ENCODE data around the gene JMJD1C.

The JMJD1C gene

GRCh38 chr10:63143987-63144386, 321.8 kb downstream of the JMJD1C start (continued):
- TF ChIP-seq PATZ1 (tag by site-specific recombination; IDR thresholded peaks at IDR 0.05) (no peak), PRDM1 (tag by site-specific recombination; IDR thresholded peaks at IDR 0.05) (no peak), ZSCAN16 (tag by site-specific recombination; IDR thresholded peaks at IDR 0.05) (no peak)
- TF ChIP-seq, protein P1, sequence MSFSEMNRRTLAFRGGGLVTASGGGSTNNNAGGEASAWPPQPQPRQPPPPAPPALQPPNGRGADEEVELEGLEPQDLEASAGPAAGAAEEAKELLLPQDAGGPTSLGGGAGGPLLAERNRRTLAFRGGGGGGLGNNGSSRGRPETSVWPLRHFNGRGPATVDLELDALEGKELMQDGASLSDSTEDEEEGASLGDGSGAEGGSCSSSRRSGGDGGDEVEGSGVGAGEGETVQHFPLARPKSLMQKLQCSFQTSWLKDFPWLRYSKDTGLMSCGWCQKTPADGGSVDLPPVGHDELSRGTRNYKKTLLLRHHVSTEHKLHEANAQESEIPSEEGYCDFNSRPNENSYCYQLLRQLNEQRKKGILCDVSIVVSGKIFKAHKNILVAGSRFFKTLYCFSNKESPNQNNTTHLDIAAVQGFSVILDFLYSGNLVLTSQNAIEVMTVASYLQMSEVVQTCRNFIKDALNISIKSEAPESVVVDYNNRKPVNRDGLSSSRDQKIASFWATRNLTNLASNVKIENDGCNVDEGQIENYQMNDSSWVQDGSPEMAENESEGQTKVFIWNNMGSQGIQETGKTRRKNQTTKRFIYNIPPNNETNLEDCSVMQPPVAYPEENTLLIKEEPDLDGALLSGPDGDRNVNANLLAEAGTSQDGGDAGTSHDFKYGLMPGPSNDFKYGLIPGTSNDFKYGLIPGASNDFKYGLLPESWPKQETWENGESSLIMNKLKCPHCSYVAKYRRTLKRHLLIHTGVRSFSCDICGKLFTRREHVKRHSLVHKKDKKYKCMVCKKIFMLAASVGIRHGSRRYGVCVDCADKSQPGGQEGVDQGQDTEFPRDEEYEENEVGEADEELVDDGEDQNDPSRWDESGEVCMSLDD (tag by site-specific recombination; IDR thresholded peaks at IDR 0.05) = no peak

GRCh38 chr10:63142136-63142535, 323.6 kb downstream of the JMJD1C start:
- ChIA-PET CTCF (no interaction called here), POLR2A (interaction anchor here (0.6 kb wide), 1 partner anchor 581 kb away, joined by 6 read pairs; no protein-coding TSS in a partner anchor)
- Histone ChIP-seq H3K9me3 (ENCODE audit: control insufficient read depth, insufficient read depth, low read depth, low read length) (no peaks in the 10 kb centered on the region), H3K36me3 (ENCODE audit: control insufficient read depth in 2 of 2, insufficient read depth in 1 of 2, low read length in 2 of 2) (peaks cover 3 to 5% of the 10 kb centered on the region in 2 experiments; a peak in 2 of 3 replicates), H3K27ac (ENCODE audit: extremely low read depth, low read depth, low read length) (no peak overlapping the region), H3K4me1 (ENCODE audit: control insufficient read depth, insufficient read depth, low read length) (no peaks in the 10 kb centered on the region), H3K4me3 (ENCODE audit: low read depth, low read length) (no peak overlapping the region)
- TF ChIP-seq SCRT1 (tag by site-specific recombination; IDR thresholded peaks at IDR 0.05; ENCODE audit: borderline replicate concordance) (no peak), ZNF121 (tag by site-specific recombination; IDR thresholded peaks at IDR 0.05) (no peak), ZNF114 (tag by site-specific recombination; IDR thresholded peaks at IDR 0.05) (no peak), ZEB2 (tag by site-specific recombination; IDR thresholded peaks at IDR 0.05) (no peak), KLF17 (tag by site-specific recombination; IDR thresholded peaks at IDR 0.05) (no peak), ZNF707 (tag by site-specific recombination; IDR thresholded peaks at IDR 0.05) (no peak), ZNF548 (tag by site-specific recombination; IDR thresholded peaks at IDR 0.05) (no peak), ZNF777 (tag by site-specific recombination; IDR thresholded peaks at IDR 0.05; ENCODE audit: borderline replicate concordance) (no peak), SETDB1 (IDR thresholded peaks at IDR 0.05; ENCODE audit: insufficient read length, low read length) (no peak)

- Histone ChIP-seq H3K27ac (ENCODE audit: extremely low read depth, low read depth, low read length) (no peak overlapping the region), H3K36me3 (ENCODE audit: control insufficient read depth in 2 of 2, insufficient read depth in 1 of 2, low read length in 2 of 2) (peaks cover 0 to 5% of the 10 kb centered on the region in 2 experiments; a peak in 2 of 3 replicates), H3K4me1 (ENCODE audit: control insufficient read depth, insufficient read depth, low read length) (no peaks in the 10 kb centered on the region), H3K9me3 (ENCODE audit: control insufficient read depth, insufficient read depth, low read depth, low read length) (no peaks in the 10 kb centered on the region), H3K4me3 (ENCODE audit: low read depth, low read length) (no peak overlapping the region)
- ChIA-PET CTCF (interaction anchor here (1.1 to 1.2 kb wide), 2 partner anchors 10 to 18 kb away, joined by 3 to 4 read pairs; no protein-coding TSS in a partner anchor), POLR2A (no interaction called here)
- TF ChIP-seq ZNF132 (tag by site-specific recombination; IDR thresholded peaks at IDR 0.05; ENCODE audit: borderline replicate concordance) = no peak
- no peak for TF ChIP-seq ZNF571 (tag by site-specific recombination; IDR thresholded peaks at IDR 0.05)
- TF ChIP-seq, protein P2, sequence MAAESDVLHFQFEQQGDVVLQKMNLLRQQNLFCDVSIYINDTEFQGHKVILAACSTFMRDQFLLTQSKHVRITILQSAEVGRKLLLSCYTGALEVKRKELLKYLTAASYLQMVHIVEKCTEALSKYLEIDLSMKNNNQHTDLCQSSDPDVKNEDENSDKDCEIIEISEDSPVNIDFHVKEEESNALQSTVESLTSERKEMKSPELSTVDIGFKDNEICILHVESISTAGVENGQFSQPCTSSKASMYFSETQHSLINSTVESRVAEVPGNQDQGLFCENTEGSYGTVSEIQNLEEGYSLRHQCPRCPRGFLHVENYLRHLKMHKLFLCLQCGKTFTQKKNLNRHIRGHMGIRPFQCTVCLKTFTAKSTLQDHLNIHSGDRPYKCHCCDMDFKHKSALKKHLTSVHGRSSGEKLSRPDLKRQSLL (tag by site-specific recombination; IDR thresholded peaks at IDR 0.05) = no peak
- TF ChIP-seq WT1 (tag by site-specific recombination; IDR thresholded peaks at IDR 0.05) = no peak
- TF ChIP-seq SP2 (tag by site-specific recombination; IDR thresholded peaks at IDR 0.05) = no peak
- TF ChIP-seq PBX3 (CRISPR knock-in tag; IDR thresholded peaks at IDR 0.05) = no peak
- no peak for TF ChIP-seq GLIS1 (tag by site-specific recombination; IDR thresholded peaks at IDR 0.05)
- TF ChIP-seq ZBTB20 (tag by site-specific recombination; IDR thresholded peaks at IDR 0.05) = no peak
- TF ChIP-seq ZNF211 (tag by site-specific recombination; IDR thresholded peaks at IDR 0.05; ENCODE audit: low read depth) = no peak
- TF ChIP-seq, protein P3, sequence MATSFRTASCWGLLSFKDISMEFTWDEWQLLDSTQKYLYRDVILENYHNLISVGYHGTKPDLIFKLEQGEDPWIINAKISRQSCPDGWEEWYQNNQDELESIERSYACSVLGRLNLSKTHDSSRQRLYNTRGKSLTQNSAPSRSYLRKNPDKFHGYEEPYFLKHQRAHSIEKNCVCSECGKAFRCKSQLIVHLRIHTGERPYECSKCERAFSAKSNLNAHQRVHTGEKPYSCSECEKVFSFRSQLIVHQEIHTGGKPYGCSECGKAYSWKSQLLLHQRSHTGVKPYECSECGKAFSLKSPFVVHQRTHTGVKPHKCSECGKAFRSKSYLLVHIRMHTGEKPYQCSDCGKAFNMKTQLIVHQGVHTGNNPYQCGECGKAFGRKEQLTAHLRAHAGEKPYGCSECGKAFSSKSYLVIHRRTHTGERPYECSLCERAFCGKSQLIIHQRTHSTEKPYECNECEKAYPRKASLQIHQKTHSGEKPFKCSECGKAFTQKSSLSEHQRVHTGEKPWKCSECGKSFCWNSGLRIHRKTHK (tag by site-specific recombination; IDR thresholded peaks at IDR 0.05) = no peak
- no peak for TF ChIP-seq ZNF747 (tag by site-specific recombination; IDR thresholded peaks at IDR 0.05)
Measured at GRCh38 chr10:63140077-63140476, 325.7 kb downstream of the JMJD1C start.

Measured in HEK293 (cell line).